Skeletal muscle satellite cell (primary cell): ENCODE data around the gene EXD1. TPM values are rescaled to one million over a fixed set of nuclear protein-coding genes. Genes with fewer than 3 reads are reported as not detected.
A peak's percentile ranks its signal among the peaks of the same experiment; 100 is the strongest.
"Not testable (repeated sequence)": the region's sequence is repeated elsewhere in the genome, so short reads cannot be mapped to it uniquely, and the experiment has no call there.

Source experiments
- H3K27me3 ChIP-seq: 2 replicates; pipeline ENCODE4 v1.7.0; 2013; ENCODE audit warnings: low read length; ENCODE audit not compliant: control insufficient read depth, insufficient read depth
- H3K36me3 ChIP-seq: 2 replicates; pipeline ENCODE4 v1.7.0; 2013; ENCODE audit warnings: mild to moderate bottlenecking, control low read depth, low read length; ENCODE audit not compliant: insufficient read depth
- H3K4me1 ChIP-seq: 2 replicates; pipeline ENCODE4 v1.7.0; 2013; ENCODE audit warnings: low read length; ENCODE audit not compliant: control insufficient read depth, insufficient read depth
- H3K4me2 ChIP-seq: 2 replicates; pipeline ENCODE4 v1.7.0; 2013; ENCODE audit warnings: mild to moderate bottlenecking, low read length
- H3K4me3 ChIP-seq: 2 replicates; pipeline ENCODE4 v1.7.0; 2013; ENCODE audit warnings: low read length
- H3K9ac ChIP-seq: 2 replicates; pipeline ENCODE4 v1.7.0; 2013; ENCODE audit warnings: mild to moderate bottlenecking, low read depth, low read length, moderate library complexity
- H3K9me3 ChIP-seq: replicated peaks from 2 replicates; pipeline ENCODE4 v1.7.0; 2013; ENCODE audit warnings: mild to moderate bottlenecking, control low read depth, low read length
- total RNA-seq: library from RNA; depleted of rRNA; stranded (reverse); fragments of >200 nt; gene quantifications from 2 replicates; pipeline ENCODE4 v1.2.3, GENCODE V29; 2012; rRNA removed

EXD1 gene
- not detected in 2 replicates for total RNA-seq

GRCh38 chr15:41230650-41231421, at the start of gene EXD1, which contains the start of gene CHP1:
TSS of gene EXD1 (minus strand) at chr15:41230757. CDS start at chr15:41226575, 4,182 bp downstream.
TSS of gene CHP1 (plus strand) at chr15:41231268. CDS start at chr15:41231383, 115 bp downstream.
- Histone ChIP-seq H3K9me3 (no peaks in the 10 kb centered on the region), H3K4me3 (peak within 1 kb of the TSS; percentile 99), H3K36me3 (no peaks in the 10 kb centered on the region), H3K4me1 (peaks cover 18% of the 10 kb centered on the region), H3K27me3 (peaks cover 13% of the 10 kb centered on the region), H3K4me2 (peak within 1 kb of the TSS; percentile 87), H3K9ac (peak within 1 kb of the TSS; percentile 91)

GRCh38 chr15:41279535-41280283, 49.2 kb upstream of the EXD1 start:
- Histone ChIP-seq H3K36me3 (peaks cover 21% of the 10 kb centered on the region), H3K9me3 (no peaks in the 10 kb centered on the region), H3K27me3 (no peaks in the 10 kb centered on the region), H3K9ac (no peak overlapping the region), H3K4me3 (no peak overlapping the region), H3K4me1 (peaks cover 19% of the 10 kb centered on the region), H3K4me2 (no peak overlapping the region)

- no peak overlapping the region for H3K4me3 ChIP-seq
- H3K27me3 ChIP-seq = no peaks in the 10 kb centered on the region
- H3K9ac ChIP-seq = no peak overlapping the region
- peaks cover 21% of the 10 kb centered on the region for H3K36me3 ChIP-seq
- H3K4me2 ChIP-seq = no peak overlapping the region
- H3K9me3 ChIP-seq = no peaks in the 10 kb centered on the region
- H3K4me1 ChIP-seq = peaks cover 17% of the 10 kb centered on the region
These were observed 47.8 kb upstream of the EXD1 start for GRCh38 chr15:41278319-41278718.

GRCh38 chr15:41276831-41277230, 46.3 kb upstream of the EXD1 start:
- Histone ChIP-seq H3K36me3 (peaks cover 21% of the 10 kb centered on the region), H3K4me3 (no peak overlapping the region), H3K4me1 (peaks cover 10% of the 10 kb centered on the region), H3K9me3 (no peaks in the 10 kb centered on the region), H3K9ac (no peak overlapping the region), H3K4me2 (no peak overlapping the region), H3K27me3 (no peaks in the 10 kb centered on the region)

GRCh38 chr15:41269887-41270286, 39.3 kb upstream of the EXD1 start:
- Histone ChIP-seq H3K9ac (no peak overlapping the region), H3K9me3 (no peaks in the 10 kb centered on the region), H3K4me3 (no peak overlapping the region), H3K4me1 (no peaks in the 10 kb centered on the region), H3K36me3 (peaks cover 18% of the 10 kb centered on the region), H3K27me3 (no peaks in the 10 kb centered on the region), H3K4me2 (no peak overlapping the region)

- H3K4me1 ChIP-seq = no peaks in the 10 kb centered on the region
- H3K9ac ChIP-seq = no peak overlapping the region
- H3K4me3 ChIP-seq = no peak overlapping the region
- no peaks in the 10 kb centered on the region for H3K9me3 ChIP-seq
- H3K27me3 ChIP-seq = no peaks in the 10 kb centered on the region
- peaks cover 29% of the 10 kb centered on the region for H3K36me3 ChIP-seq
- H3K4me2 ChIP-seq = no peak overlapping the region
These were observed 33.4 kb upstream of the EXD1 start for GRCh38 chr15:41263891-41264351.

GRCh38 chr15:41262571-41262970, 32.0 kb upstream of the EXD1 start:
- no peak overlapping the region for H3K4me2 ChIP-seq
- H3K27me3 ChIP-seq = no peaks in the 10 kb centered on the region

GRCh38 chr15:41260924-41261323, 30.4 kb upstream of the EXD1 start:
- H3K4me3 ChIP-seq, H3K4me2 ChIP-seq, H3K4me1 ChIP-seq, H3K9me3 ChIP-seq, H3K9ac ChIP-seq, H3K27me3 ChIP-seq: not testable (repeated sequence)
- H3K36me3 ChIP-seq = peaks cover 30% of the 10 kb centered on the region

More at GRCh38 chr15:41262571-41262970, 32.0 kb upstream of the EXD1 start:
- H3K4me3 ChIP-seq = no peak overlapping the region
- no peaks in the 10 kb centered on the region for H3K9me3 ChIP-seq
- no peak overlapping the region for H3K9ac ChIP-seq
- H3K36me3 ChIP-seq = peaks cover 35% of the 10 kb centered on the region
- no peaks in the 10 kb centered on the region for H3K4me1 ChIP-seq

GRCh38 chr15:41259546-41260189, 29.1 kb upstream of the EXD1 start:
- H3K9me3 ChIP-seq = no peaks in the 10 kb centered on the region
- H3K4me1 ChIP-seq = no peaks in the 10 kb centered on the region
- no peak overlapping the region for H3K4me2 ChIP-seq
- H3K4me3 ChIP-seq = no peak overlapping the region
- H3K27me3 ChIP-seq = no peaks in the 10 kb centered on the region
- H3K36me3 ChIP-seq = peaks cover 23% of the 10 kb centered on the region
- H3K9ac ChIP-seq = no peak overlapping the region

GRCh38 chr15:41258750-41259471, 28.4 kb upstream of the EXD1 start:
- Histone ChIP-seq H3K4me3 (no peak overlapping the region), H3K9ac (no peak overlapping the region), H3K4me1 (no peaks in the 10 kb centered on the region), H3K9me3 (no peaks in the 10 kb centered on the region), H3K27me3 (no peaks in the 10 kb centered on the region), H3K36me3 (peaks cover 22% of the 10 kb centered on the region), H3K4me2 (no peak overlapping the region)

GRCh38 chr15:41256577-41257038, 26.1 kb upstream of the EXD1 start:
- no peaks in the 10 kb centered on the region for H3K27me3 ChIP-seq
- H3K36me3 ChIP-seq = peaks cover 12% of the 10 kb centered on the region
- no peak overlapping the region for H3K4me2 ChIP-seq
- no peak overlapping the region for H3K4me3 ChIP-seq
- no peaks in the 10 kb centered on the region for H3K9me3 ChIP-seq
- H3K4me1 ChIP-seq = peaks cover 5% of the 10 kb centered on the region
- H3K9ac ChIP-seq = no peak overlapping the region
